ENCODE measurements around the gene UBE2L3.

GRCh38 chr22:21661991-21662390 lies 94.5 kb downstream of the UBE2L3 start:
- TF ChIP-seq CTCF (IDR thresholded peaks at IDR 0.05), result no peak
- TF ChIP-seq POLR2A (IDR thresholded peaks at IDR 0.05), result no peak
